ENCODE results near the gene TCF7L2. TPM values are rescaled to one million over a fixed set of nuclear protein-coding genes. Genes with fewer than 3 reads are reported as not detected.

Gene TCF7L2
- total RNA-seq, 1 donor from 2014 or later: 49.3 TPM

DNA sequence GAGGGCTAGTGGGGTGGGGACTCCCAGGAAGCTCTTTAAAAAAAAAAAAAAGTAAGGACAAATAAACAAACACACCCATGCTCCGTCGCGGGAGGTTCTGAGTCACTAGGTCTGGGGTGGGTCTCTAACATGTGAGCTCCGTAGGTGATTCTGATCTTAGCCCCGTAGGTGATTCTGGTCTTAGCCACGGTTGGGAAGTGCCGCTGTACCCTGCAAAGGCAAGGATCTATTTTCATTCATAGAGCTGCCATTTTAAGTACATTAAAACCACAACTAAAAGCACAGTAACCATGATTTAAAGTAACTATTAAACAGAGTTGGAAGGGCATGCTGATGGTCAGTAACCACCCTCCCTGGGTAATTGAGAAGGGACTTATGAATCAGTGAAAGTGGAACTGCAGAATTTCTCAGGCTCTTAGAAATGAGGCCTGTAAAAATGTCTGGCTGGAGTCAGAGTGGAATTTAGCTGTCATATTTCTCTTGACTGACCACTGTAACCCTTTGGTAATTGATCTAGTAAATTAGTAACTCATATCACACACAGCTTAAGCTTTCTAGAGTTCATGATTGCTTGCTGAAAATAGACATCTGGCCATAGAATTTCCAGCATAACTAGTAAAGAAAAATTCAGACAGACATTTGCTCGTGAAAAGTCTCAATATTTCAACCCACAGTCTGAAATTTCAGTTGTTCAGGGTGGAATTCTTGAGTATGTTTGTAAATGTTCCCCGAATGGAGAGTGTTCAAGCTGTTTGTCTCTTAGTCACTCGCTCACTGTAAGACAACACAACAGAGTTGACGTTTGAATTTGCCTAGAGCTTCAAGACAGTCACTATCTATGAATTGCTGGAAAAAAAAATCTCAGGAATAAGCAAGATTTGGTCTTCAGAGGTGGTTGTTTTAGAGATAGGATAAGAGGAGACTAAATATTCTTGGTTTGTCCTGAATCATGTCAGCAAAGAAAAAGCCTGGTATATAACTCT, 34.2 kb upstream of the TCF7L2 start:
- H3K36me3 Mint-ChIP-seq (ENCODE audit: low read depth, unreplicated experiment): peaks cover 7% of the 10 kb centered on the region
- H3K4me3 Mint-ChIP-seq (ENCODE audit: unreplicated experiment): no peak overlapping the region
- peaks cover 6% of the 10 kb centered on the region for H3K27me3 Mint-ChIP-seq (ENCODE audit: unreplicated experiment)
- no peaks in the 10 kb centered on the region for H3K9me3 Mint-ChIP-seq (ENCODE audit: unreplicated experiment)
- H3K4me1 Mint-ChIP-seq (ENCODE audit: unreplicated experiment): peaks cover 22% of the 10 kb centered on the region
- no peak overlapping the region for H3K27ac Mint-ChIP-seq (ENCODE audit: unreplicated experiment)
- DNase-seq (ENCODE audit: low spot score): no peak
- TF ChIP-seq, protein P1, sequence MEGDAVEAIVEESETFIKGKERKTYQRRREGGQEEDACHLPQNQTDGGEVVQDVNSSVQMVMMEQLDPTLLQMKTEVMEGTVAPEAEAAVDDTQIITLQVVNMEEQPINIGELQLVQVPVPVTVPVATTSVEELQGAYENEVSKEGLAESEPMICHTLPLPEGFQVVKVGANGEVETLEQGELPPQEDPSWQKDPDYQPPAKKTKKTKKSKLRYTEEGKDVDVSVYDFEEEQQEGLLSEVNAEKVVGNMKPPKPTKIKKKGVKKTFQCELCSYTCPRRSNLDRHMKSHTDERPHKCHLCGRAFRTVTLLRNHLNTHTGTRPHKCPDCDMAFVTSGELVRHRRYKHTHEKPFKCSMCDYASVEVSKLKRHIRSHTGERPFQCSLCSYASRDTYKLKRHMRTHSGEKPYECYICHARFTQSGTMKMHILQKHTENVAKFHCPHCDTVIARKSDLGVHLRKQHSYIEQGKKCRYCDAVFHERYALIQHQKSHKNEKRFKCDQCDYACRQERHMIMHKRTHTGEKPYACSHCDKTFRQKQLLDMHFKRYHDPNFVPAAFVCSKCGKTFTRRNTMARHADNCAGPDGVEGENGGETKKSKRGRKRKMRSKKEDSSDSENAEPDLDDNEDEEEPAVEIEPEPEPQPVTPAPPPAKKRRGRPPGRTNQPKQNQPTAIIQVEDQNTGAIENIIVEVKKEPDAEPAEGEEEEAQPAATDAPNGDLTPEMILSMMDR (IDR thresholded peaks at IDR 0.05; ENCODE audit: unreplicated experiment): no peak

GRCh38 chr10:112917681-112918080, 32.4 kb upstream of the TCF7L2 start:
- Mint-ChIP-seq H3K4me3 (ENCODE audit: unreplicated experiment) (no peak overlapping the region), H3K9me3 (ENCODE audit: unreplicated experiment) (no peaks in the 10 kb centered on the region), H3K27ac (ENCODE audit: unreplicated experiment) (no peak overlapping the region), H3K27me3 (ENCODE audit: unreplicated experiment) (peaks cover 5% of the 10 kb centered on the region), H3K4me1 (ENCODE audit: unreplicated experiment) (peaks cover 11% of the 10 kb centered on the region), H3K36me3 (ENCODE audit: low read depth, unreplicated experiment) (peaks cover 7% of the 10 kb centered on the region)
- DNase-seq (ENCODE audit: low spot score): no peak
- TF ChIP-seq, protein P1 (IDR thresholded peaks at IDR 0.05; ENCODE audit: unreplicated experiment): no peak

DNA sequence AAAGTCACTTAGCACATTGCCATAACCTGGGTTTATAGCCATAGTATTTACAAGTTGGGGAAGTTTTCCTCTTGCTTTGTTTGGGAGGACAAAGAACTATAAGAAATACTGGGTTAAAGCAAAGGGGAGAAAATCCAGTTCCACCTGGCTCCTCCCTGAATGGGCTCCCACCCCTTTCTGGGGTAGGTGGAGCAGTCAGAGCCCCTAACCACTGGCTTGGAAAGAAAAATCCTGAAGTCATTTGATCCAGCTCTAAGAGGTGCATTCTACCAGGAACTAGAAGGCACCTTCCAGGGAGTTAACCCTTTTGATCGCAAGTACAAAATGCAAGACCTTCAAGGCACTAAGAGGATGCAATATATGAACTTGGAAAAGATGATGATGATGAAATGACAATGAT, 31.3 kb upstream of the TCF7L2 start:
- Mint-ChIP-seq H3K27ac (ENCODE audit: unreplicated experiment) (no peak overlapping the region), H3K27me3 (ENCODE audit: unreplicated experiment) (peaks cover 5% of the 10 kb centered on the region), H3K36me3 (ENCODE audit: low read depth, unreplicated experiment) (peaks cover 3% of the 10 kb centered on the region), H3K9me3 (ENCODE audit: unreplicated experiment) (no peaks in the 10 kb centered on the region), H3K4me1 (ENCODE audit: unreplicated experiment) (peaks cover 7% of the 10 kb centered on the region), H3K4me3 (ENCODE audit: unreplicated experiment) (no peak overlapping the region)
- TF ChIP-seq, protein P1 (IDR thresholded peaks at IDR 0.05; ENCODE audit: unreplicated experiment): no peak
- no peak for DNase-seq (ENCODE audit: low spot score)

- H3K27me3 Mint-ChIP-seq (ENCODE audit: unreplicated experiment): peaks cover 5% of the 10 kb centered on the region
Observed at GRCh38 chr10:112919721-112920120, 30.3 kb upstream of the TCF7L2 start.

More at GRCh38 chr10:112919721-112920120, 30.3 kb upstream of the TCF7L2 start:
- Mint-ChIP-seq H3K27ac (ENCODE audit: unreplicated experiment) (no peak overlapping the region), H3K36me3 (ENCODE audit: low read depth, unreplicated experiment) (no peaks in the 10 kb centered on the region), H3K9me3 (ENCODE audit: unreplicated experiment) (no peaks in the 10 kb centered on the region), H3K4me1 (ENCODE audit: unreplicated experiment) (peaks cover 4% of the 10 kb centered on the region), H3K4me3 (ENCODE audit: unreplicated experiment) (no peak overlapping the region)
- TF ChIP-seq, protein P1 (IDR thresholded peaks at IDR 0.05; ENCODE audit: unreplicated experiment): no peak
- DNase-seq (ENCODE audit: low spot score): no peak
